H1 (cell line): ENCODE measurements around the gene ACTR5. TPM values are rescaled to one million over a fixed set of nuclear protein-coding genes. Genes with fewer than 3 reads are reported as not detected.

Experiments
- CTCF ChIA-PET: fragments of 300-600 bp; sonication (Branson Sonifier 250); formaldehyde crosslinking; loops from one replicate; lab custom pipeline; 2021; ENCODE audit not compliant: partially characterized antibody; lab: Charles Lee
- POLR2A ChIA-PET: fragments of 300-600 bp; sonication (Branson Sonifier 250); formaldehyde crosslinking; loops from one replicate; lab custom pipeline; 2021; ENCODE audit warnings: inconsistent platforms; ENCODE audit not compliant: partially characterized antibody; lab: Charles Lee
- DNase-seq, 2 experiments: peaks; one replicate each; pipeline versions ENCODE4 v3.0.0 to v3.0.0-alpha.2; 2010 to 2022; ENCODE audit warnings: low spot score in 2 of 2, low read depth in 1 of 2, mixed read lengths in 1 of 2
- FAIRE-seq: peaks from 2 replicates; lab custom pipeline; 2011; peaks lifted over from hg19 to GRCh38; lab: Jason Lieb, UNC
- H2AFZ ChIP-seq: 2 replicates; pipeline ENCODE4 v1.8.1; 2012; ENCODE audit warnings: low read length, inconsistent platforms
- H2AK5ac ChIP-seq: 2 replicates; pipeline ENCODE4 v1.6.1; 2013; ENCODE audit warnings: low read depth, low read length
- H2BK120ac ChIP-seq: replicated peaks from 2 replicates; pipeline ENCODE3; 2013; ENCODE audit warnings: low read depth, low read length, inconsistent platforms
- H2BK12ac ChIP-seq: 2 replicates; pipeline ENCODE4 v1.6.1; 2013; ENCODE audit warnings: low read depth, low read length
- H2BK15ac ChIP-seq: 2 replicates; pipeline ENCODE4 v1.6.1; 2013; ENCODE audit warnings: low read length
- H2BK20ac ChIP-seq: 2 replicates; pipeline ENCODE4 v1.6.1; 2013; ENCODE audit warnings: low read length
- H2BK5ac ChIP-seq: 2 replicates; pipeline ENCODE4 v1.6.1; 2013; ENCODE audit warnings: low read depth, low read length
- H3K14ac ChIP-seq: 2 replicates; pipeline ENCODE4 v1.6.1; 2013; ENCODE audit warnings: inconsistent platforms; ENCODE audit not compliant: insufficient read length
- H3K18ac ChIP-seq: 2 replicates; pipeline ENCODE4 v1.6.1; 2013; ENCODE audit warnings: low read length; ENCODE audit errors: extremely low read depth
- H3K23ac ChIP-seq: 2 replicates; pipeline ENCODE4 v1.6.1; 2013; ENCODE audit warnings: inconsistent platforms; ENCODE audit not compliant: insufficient read length
- H3K23me2 ChIP-seq: 2 replicates; pipeline ENCODE4 v1.6.1; 2013; ENCODE audit warnings: low read depth, low read length
- H3K27ac ChIP-seq: 2 replicates; pipeline ENCODE4 v1.6.1; 2011; ENCODE audit warnings: low read depth, low read length, inconsistent platforms
- H3K27me3 ChIP-seq, 4 experiments: replicated peaks in 1 of 4; 1 replicate in 1 of 4; 2 replicates in 3 of 4; pipeline versions ENCODE4 v1.6.1 to v1.8.1; 2011 to 2013; ENCODE audit warnings: low read length in 3 of 4, mild to moderate bottlenecking in 3 of 4, inconsistent platforms in 2 of 4, mixed read lengths in 2 of 4, moderate library complexity in 1 of 4; ENCODE audit not compliant: control insufficient read depth in 3 of 4, insufficient read depth in 3 of 4; ENCODE audit errors: extremely low read depth in 1 of 4
- H3K36me3 ChIP-seq, 4 experiments: 2 replicates each; pipeline versions ENCODE4 v1.6.1 to v1.8.1; 2011 to 2013; ENCODE audit warnings: mild to moderate bottlenecking in 4 of 4, low read length in 3 of 4, moderate library complexity in 2 of 4, control low read depth in 1 of 4, inconsistent platforms in 1 of 4; ENCODE audit not compliant: insufficient read depth in 4 of 4, control insufficient read depth in 2 of 4
- H3K4ac ChIP-seq: replicated peaks from 2 replicates; pipeline ENCODE3; 2013; ENCODE audit warnings: low read length, low read depth, mixed read lengths, inconsistent platforms; ENCODE audit not compliant: insufficient read length
- H3K4me1 ChIP-seq, 4 experiments: replicated peaks in 1 of 4; 1 replicate in 1 of 4; 2 replicates in 3 of 4; pipeline versions ENCODE4 v1.6.1 to v1.8.1; 2011 to 2013; ENCODE audit warnings: low read length in 3 of 4, inconsistent platforms in 2 of 4, mixed read lengths in 1 of 4; ENCODE audit not compliant: insufficient read depth in 4 of 4, control insufficient read depth in 3 of 4
- H3K4me2 ChIP-seq, 2 experiments: 2 replicates each; pipeline versions ENCODE4 v1.6.1 to v1.8.1; 2011 to 2013; ENCODE audit warnings: low read depth in 2 of 2, low read length in 2 of 2, control low read depth in 1 of 2, inconsistent platforms in 1 of 2, mild to moderate bottlenecking in 1 of 2; ENCODE audit not compliant: insufficient read depth in 1 of 2
- H3K4me3 ChIP-seq, 4 experiments: fragments of 200-600, 300-600 bp in 1 of 4; sonication (generic), shearing (Covaris generic), sonication (Bioruptor Twin) in 1 of 4; 2 replicates each; pipeline versions ENCODE4 v1.5.1 to v1.8.1; 2011 to 2016; ENCODE audit warnings: low read length in 4 of 4, low read depth in 3 of 4, control low read depth in 2 of 4, inconsistent platforms in 2 of 4, mild to moderate bottlenecking in 2 of 4, mixed read lengths in 1 of 4, moderate library complexity in 1 of 4; ENCODE audit not compliant: insufficient read depth in 2 of 4; ENCODE audit errors: extremely low read depth in 1 of 4
- H3K56ac ChIP-seq: replicated peaks from 2 replicates; pipeline ENCODE3; 2013; ENCODE audit warnings: low read depth, mild to moderate bottlenecking, mixed read lengths, low read length, inconsistent platforms; ENCODE audit not compliant: insufficient read length
- H3K79me1 ChIP-seq: 2 replicates; pipeline ENCODE4 v1.6.1; 2013; ENCODE audit warnings: low read depth, low read length, control low read depth
- H3K79me2 ChIP-seq, 2 experiments: 2 replicates each; pipeline versions ENCODE4 v1.6.1 to v1.8.1; 2012 to 2013; ENCODE audit warnings: low read length in 2 of 2, mild to moderate bottlenecking in 2 of 2, inconsistent platforms in 1 of 2; ENCODE audit not compliant: insufficient read depth in 2 of 2, control insufficient read depth in 1 of 2
- H3K9ac ChIP-seq, 4 experiments: replicated peaks in 1 of 4; 1 replicate in 1 of 4; 2 replicates in 3 of 4; pipeline versions ENCODE4 v1.6.1 to v1.8.1; 2011 to 2013; ENCODE audit warnings: low read depth in 3 of 4, low read length in 3 of 4, control low read depth in 2 of 4, mild to moderate bottlenecking in 2 of 4, moderate library complexity in 2 of 4, inconsistent platforms in 1 of 4; ENCODE audit errors: extremely low read depth in 1 of 4
- H3K9me3 ChIP-seq, 2 experiments: 2 replicates each; pipeline versions ENCODE4 v1.6.1 to v1.8.1; 2012 to 2013; ENCODE audit warnings: mild to moderate bottlenecking in 2 of 2, moderate library complexity in 2 of 2, control low read depth in 1 of 2, inconsistent platforms in 1 of 2, low read depth in 1 of 2, low read length in 1 of 2, mixed read lengths in 1 of 2; ENCODE audit not compliant: insufficient read depth in 2 of 2
- H4K20me1 ChIP-seq, 2 experiments: replicated peaks in 1 of 2; 2 replicates each; pipeline versions ENCODE3 to v1.8.1; 2011 to 2013; ENCODE audit warnings: inconsistent platforms in 2 of 2, low read length in 2 of 2, mild to moderate bottlenecking in 1 of 2; ENCODE audit not compliant: insufficient read depth in 2 of 2, control insufficient read depth in 1 of 2
- H4K5ac ChIP-seq: 2 replicates; pipeline ENCODE4 v1.6.1; 2013; ENCODE audit warnings: low read length, low read depth, mixed read lengths, inconsistent platforms; ENCODE audit not compliant: insufficient read length
- H4K8ac ChIP-seq: 2 replicates; pipeline ENCODE4 v1.8.0; 2013; ENCODE audit warnings: mild to moderate bottlenecking, moderate library complexity, low read length, inconsistent platforms; ENCODE audit not compliant: insufficient read depth; ENCODE audit errors: extremely low read depth
- H4K91ac ChIP-seq: replicated peaks from 2 replicates; pipeline ENCODE3; 2013; ENCODE audit warnings: low read length, mixed read lengths, inconsistent platforms; ENCODE audit not compliant: insufficient read length
- CBX8 ChIP-seq: fragments of 300-800, 300-1000 bp; sonication (generic); IDR thresholded peaks from 2 replicates; pipeline ENCODE4 v1.7.1; 2016; ENCODE audit warnings: low read depth, low read length, borderline replicate concordance
- CEBPB ChIP-seq: IDR thresholded peaks from 2 replicates; pipeline ENCODE4 v1.6.1; 2012; ENCODE audit warnings: low read depth, low read length
- CREB1 ChIP-seq: IDR thresholded peaks from 2 replicates; pipeline ENCODE4 v1.6.1; 2012; ENCODE audit warnings: inconsistent platforms
- GABPA ChIP-seq: IDR thresholded peaks from 2 replicates; pipeline ENCODE4 v1.6.1; 2011; ENCODE audit warnings: mild to moderate bottlenecking, low read length, moderate library complexity, borderline replicate concordance; ENCODE audit not compliant: insufficient read depth
- RFX5 ChIP-seq: IDR thresholded peaks from 2 replicates; pipeline ENCODE4 v1.6.1; 2011; ENCODE audit warnings: low read depth, low read length, improper control_type of control experiment, borderline replicate concordance
- RXRA ChIP-seq: IDR thresholded peaks from 2 replicates; pipeline ENCODE4 v1.6.1; 2011; ENCODE audit warnings: low read depth, mild to moderate bottlenecking, low read length, moderate library complexity; ENCODE audit not compliant: insufficient read depth
- SIN3A ChIP-seq, 2 experiments: IDR thresholded peaks in 1 of 2; conservative IDR thresholded peaks in 1 of 2; 2 replicates each; pipeline ENCODE4 v1.6.1; 2011 to 2012; ENCODE audit warnings: low read length in 2 of 2, improper control_type of control experiment in 1 of 2, low read depth in 1 of 2, mild to moderate bottlenecking in 1 of 2
- WGBS, 2 experiments: shearing (Covaris generic) in 1 of 2; methylation state at CpG; one replicate each; pipeline versions ENCODE4 v1.1.6 to v1.1.7; 2013 to 2015; ENCODE audit warnings: low lambda C conversion rate in 2 of 2, mixed read lengths in 2 of 2, inconsistent platforms in 1 of 2, low coverage in 1 of 2, missing lambda C conversion rate in 1 of 2; ENCODE audit not compliant: insufficient replicate concordance in 2 of 2, insufficient coverage in 1 of 2, insufficient read length in 1 of 2; ENCODE audit errors: extremely low coverage in 1 of 2, missing lambda C conversion rate in 1 of 2; 5-methylcytosine and 5-hydroxymethylcytosine counted together
- polyA plus RNA-seq, 7 experiments: library from polyadenylated mRNA; depleted of rRNA in 3 of 7; stranded (reverse) in 5 of 7; unstranded in 2 of 7; fragments of >200 nt in 5 of 7; fragments of 200-250 nt in 2 of 7; gene quantifications; 1 replicate in 5 of 7; 2 replicates in 1 of 7; 4 replicates in 1 of 7; pipeline versions ENCODE4 v1.2.1 to v1.2.3, GENCODE V29; 2011 to 2013; ENCODE audit warnings: missing spikeins in 2 of 7, mixed read lengths in 2 of 7
- total RNA-seq: library from RNA; stranded (reverse); fragmentation: NEBNext Ultra II Directional; extraction: Animal tissue kit (Norgen Biotek cat#: 25700); gene quantifications from 2 replicates; pipeline ENCODE4 v1.2.1, GENCODE V29; 2021
- TF ChIP-seq, protein P1 (sequence below): IDR thresholded peaks from 2 replicates; pipeline ENCODE4 v1.6.1; 2011; ENCODE audit warnings: low read depth, mild to moderate bottlenecking, low read length; ENCODE audit not compliant: insufficient read depth
- TF ChIP-seq, protein P2 (sequence below), 3 experiments: IDR thresholded peaks; 1 replicate in 2 of 3; 2 replicates in 1 of 3; pipeline versions ENCODE4 v1.5.1 to v1.6.1; 2011; ENCODE audit warnings: low read length in 3 of 3, mild to moderate bottlenecking in 3 of 3, inconsistent platforms in 2 of 3, low read depth in 1 of 3, moderate library complexity in 1 of 3; ENCODE audit not compliant: insufficient read depth in 1 of 3; ENCODE audit errors: control extremely low read depth in 1 of 3

The ACTR5 gene
- total and polyA plus RNA-seq, 2 of the 8 experiments (the other 6 are each of a cell fraction or from before 2014, with no cell fraction given), result 10.4 to 14.4 TPM

DNA sequence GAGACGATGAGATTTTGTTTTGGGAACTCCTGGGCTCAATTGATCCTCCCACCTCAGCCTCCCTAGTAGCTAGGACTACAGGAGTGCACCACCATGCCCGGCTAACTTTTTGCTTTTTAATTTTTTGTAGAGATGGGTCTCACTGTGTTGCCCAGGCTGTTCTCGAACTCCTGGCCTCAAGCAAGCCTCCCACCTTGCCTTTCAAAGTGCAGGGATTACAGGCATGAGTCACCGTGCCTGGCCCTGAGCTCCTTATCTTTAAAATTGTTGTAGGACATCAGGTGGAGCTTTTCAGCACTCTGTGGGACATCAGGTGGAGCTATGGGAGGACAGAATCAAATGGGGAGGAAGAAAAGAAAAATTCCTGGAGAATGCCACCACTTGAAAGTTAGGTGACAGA, 12.7 kb downstream of the ACTR5 start:
- POLR2A ChIA-PET, result interaction anchor here (0.8 to 1.2 kb wide), 3 partner anchors 12 to 166 kb away, joined by 3 to 4 read pairs (median 3); partner anchors contain the start of gene FAM83D
- no peaks in the 10 kb centered on the region for H3K9me3 ChIP-seq
- no peak overlapping the region for H3K4ac ChIP-seq
- no peak overlapping the region for H2BK20ac ChIP-seq
- H2BK120ac ChIP-seq, result no peak overlapping the region
- no peaks in the 10 kb centered on the region for H3K27me3 ChIP-seq
- TF ChIP-seq CEBPB (no peak), RFX5 (no peak), GABPA (no peak), CREB1 (no peak), RXRA (no peak), SIN3A (conservative IDR thresholded peaks at IDR 0.05 in 1 of 2, IDR thresholded peaks at IDR 0.05 in 1 of 2; ENCODE audit: low read depth in 1 of 2, low read length in 2 of 2) (no peak), CBX8 (no peak)
- TF ChIP-seq, protein P1, sequence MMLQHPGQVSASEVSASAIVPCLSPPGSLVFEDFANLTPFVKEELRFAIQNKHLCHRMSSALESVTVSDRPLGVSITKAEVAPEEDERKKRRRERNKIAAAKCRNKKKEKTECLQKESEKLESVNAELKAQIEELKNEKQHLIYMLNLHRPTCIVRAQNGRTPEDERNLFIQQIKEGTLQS, result no peak
- TF ChIP-seq, protein P2, sequence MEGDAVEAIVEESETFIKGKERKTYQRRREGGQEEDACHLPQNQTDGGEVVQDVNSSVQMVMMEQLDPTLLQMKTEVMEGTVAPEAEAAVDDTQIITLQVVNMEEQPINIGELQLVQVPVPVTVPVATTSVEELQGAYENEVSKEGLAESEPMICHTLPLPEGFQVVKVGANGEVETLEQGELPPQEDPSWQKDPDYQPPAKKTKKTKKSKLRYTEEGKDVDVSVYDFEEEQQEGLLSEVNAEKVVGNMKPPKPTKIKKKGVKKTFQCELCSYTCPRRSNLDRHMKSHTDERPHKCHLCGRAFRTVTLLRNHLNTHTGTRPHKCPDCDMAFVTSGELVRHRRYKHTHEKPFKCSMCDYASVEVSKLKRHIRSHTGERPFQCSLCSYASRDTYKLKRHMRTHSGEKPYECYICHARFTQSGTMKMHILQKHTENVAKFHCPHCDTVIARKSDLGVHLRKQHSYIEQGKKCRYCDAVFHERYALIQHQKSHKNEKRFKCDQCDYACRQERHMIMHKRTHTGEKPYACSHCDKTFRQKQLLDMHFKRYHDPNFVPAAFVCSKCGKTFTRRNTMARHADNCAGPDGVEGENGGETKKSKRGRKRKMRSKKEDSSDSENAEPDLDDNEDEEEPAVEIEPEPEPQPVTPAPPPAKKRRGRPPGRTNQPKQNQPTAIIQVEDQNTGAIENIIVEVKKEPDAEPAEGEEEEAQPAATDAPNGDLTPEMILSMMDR (IDR thresholded peaks at IDR 0.05; ENCODE audit: control extremely low read depth in 1 of 3, insufficient read depth in 1 of 3, low read depth in 1 of 3, low read length in 3 of 3), result no peak
- TF ChIP-seq, all 59 proteins: peak for 0
- H2AFZ ChIP-seq, result no peak overlapping the region
- H3K36me3 ChIP-seq, result peaks cover 2 to 45% (median 26%) of the 10 kb centered on the region in 4 experiments; a peak in 7 of 8 replicates
- H3K4me2 ChIP-seq, result no peak overlapping the region
- no peak overlapping the region for H4K8ac ChIP-seq
- H3K79me1 ChIP-seq, result no peaks in the 10 kb centered on the region; the same call in 1 of the 2 replicates
- H3K23me2 ChIP-seq, result no peaks in the 10 kb centered on the region; the same call in 1 of the 2 replicates
- H2BK12ac ChIP-seq, result no peak overlapping the region
- DNase-seq, result no peak
- no peak overlapping the region for H2BK15ac ChIP-seq
- H3K14ac ChIP-seq, result no peak overlapping the region
- no peaks in the 10 kb centered on the region for H3K79me2 ChIP-seq
- H3K56ac ChIP-seq, result no peak overlapping the region
- H3K4me1 ChIP-seq, result 0 out of 7 replicates have a peak, but pooled peaks cover 0 to 2% (median 0%) of the 10 kb centered on the region in 4 experiments
- no peak overlapping the region for H3K4me3 ChIP-seq
- 89% methylated on average over 4 of the region's 4 CpGs; no CpG with 5 or more reads in 1 of the 2 experiments for WGBS, 2 experiments
- no peak overlapping the region for H4K91ac ChIP-seq
- no peak overlapping the region for H3K27ac ChIP-seq
- H3K9ac ChIP-seq, result no peak overlapping the region
- H4K5ac ChIP-seq, result no peak overlapping the region
- H2BK5ac ChIP-seq, result no peak overlapping the region
- H3K23ac ChIP-seq, result no peak overlapping the region
- peaks cover 0 to 5% of the 10 kb centered on the region in 2 experiments for H4K20me1 ChIP-seq
- no peak overlapping the region for H2AK5ac ChIP-seq
- FAIRE-seq, result no peak
- H3K18ac ChIP-seq, result no peak overlapping the region
- CTCF ChIA-PET, result interaction anchor here (0.6 to 3.3 kb wide), 6 partner anchors 10 to 259 kb away, joined by 3 to 25 read pairs (median 4); no protein-coding TSS in a partner anchor
